Measurements from ENCODE around the gene MTARC1.

Gene MTARC1

GRCh38 chr1:220809704-220810103, 23.0 kb downstream of the MTARC1 start:
- TF ChIP-seq GABPA (IDR thresholded peaks at IDR 0.05; ENCODE audit: low read depth) = no peak
- TF ChIP-seq, protein P1, sequence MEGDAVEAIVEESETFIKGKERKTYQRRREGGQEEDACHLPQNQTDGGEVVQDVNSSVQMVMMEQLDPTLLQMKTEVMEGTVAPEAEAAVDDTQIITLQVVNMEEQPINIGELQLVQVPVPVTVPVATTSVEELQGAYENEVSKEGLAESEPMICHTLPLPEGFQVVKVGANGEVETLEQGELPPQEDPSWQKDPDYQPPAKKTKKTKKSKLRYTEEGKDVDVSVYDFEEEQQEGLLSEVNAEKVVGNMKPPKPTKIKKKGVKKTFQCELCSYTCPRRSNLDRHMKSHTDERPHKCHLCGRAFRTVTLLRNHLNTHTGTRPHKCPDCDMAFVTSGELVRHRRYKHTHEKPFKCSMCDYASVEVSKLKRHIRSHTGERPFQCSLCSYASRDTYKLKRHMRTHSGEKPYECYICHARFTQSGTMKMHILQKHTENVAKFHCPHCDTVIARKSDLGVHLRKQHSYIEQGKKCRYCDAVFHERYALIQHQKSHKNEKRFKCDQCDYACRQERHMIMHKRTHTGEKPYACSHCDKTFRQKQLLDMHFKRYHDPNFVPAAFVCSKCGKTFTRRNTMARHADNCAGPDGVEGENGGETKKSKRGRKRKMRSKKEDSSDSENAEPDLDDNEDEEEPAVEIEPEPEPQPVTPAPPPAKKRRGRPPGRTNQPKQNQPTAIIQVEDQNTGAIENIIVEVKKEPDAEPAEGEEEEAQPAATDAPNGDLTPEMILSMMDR (IDR thresholded peaks at IDR 0.05; ENCODE audit: insufficient read depth, low read length) = no peak
- no peak for TF ChIP-seq SPI1 (IDR thresholded peaks at IDR 0.05; ENCODE audit: borderline replicate concordance, low read depth)
- TF ChIP-seq REST (IDR thresholded peaks at IDR 0.05; ENCODE audit: insufficient replicate concordance, low read depth) = no peak
- no peak for TF ChIP-seq POLR2AphosphoS5 (IDR thresholded peaks at IDR 0.05; ENCODE audit: low read depth)
- Histone ChIP-seq H3K27me3 (ENCODE audit: insufficient read depth, poor library complexity, severe bottlenecking) (no peaks in the 10 kb centered on the region), H3K27ac (replicated peaks) (no peak overlapping the region), H3K4me3 (replicated peaks; ENCODE audit: insufficient read depth, low read length) (no peak overlapping the region)
- DNase-seq (ENCODE audit: low read depth in 1 of 2, low spot score in 1 of 2) = no peak

- TF ChIP-seq GABPA (IDR thresholded peaks at IDR 0.05; ENCODE audit: low read depth) = no peak
- TF ChIP-seq, protein P1 (IDR thresholded peaks at IDR 0.05; ENCODE audit: insufficient read depth, low read length) = peak; percentile 96
- TF ChIP-seq SPI1 (IDR thresholded peaks at IDR 0.05; ENCODE audit: borderline replicate concordance, low read depth) = no peak
- no peak for TF ChIP-seq REST (IDR thresholded peaks at IDR 0.05; ENCODE audit: insufficient replicate concordance, low read depth)
- TF ChIP-seq POLR2AphosphoS5 (IDR thresholded peaks at IDR 0.05; ENCODE audit: low read depth) = no peak
- DNase-seq (ENCODE audit: low read depth in 1 of 2, low spot score in 1 of 2) = peak; percentile 62 to 76
- Histone ChIP-seq H3K4me3 (replicated peaks; ENCODE audit: insufficient read depth, low read length) (no peak overlapping the region), H3K27ac (replicated peaks) (no peak overlapping the region), H3K27me3 (ENCODE audit: insufficient read depth, poor library complexity, severe bottlenecking) (no peaks in the 10 kb centered on the region)
These were observed 23.5 kb downstream of the MTARC1 start for GRCh38 chr1:220810179-220810653.

- TF ChIP-seq GABPA (IDR thresholded peaks at IDR 0.05; ENCODE audit: low read depth) = no peak
- Histone ChIP-seq H3K27ac (replicated peaks) (no peak overlapping the region), H3K4me3 (replicated peaks; ENCODE audit: insufficient read depth, low read length) (no peak overlapping the region), H3K27me3 (ENCODE audit: insufficient read depth, poor library complexity, severe bottlenecking) (no peaks in the 10 kb centered on the region)
- DNase-seq (ENCODE audit: low read depth in 1 of 2, low spot score in 1 of 2) = no peak
These were observed 24.2 kb downstream of the MTARC1 start for GRCh38 chr1:220810963-220811362.

GRCh38 chr1:220811695-220812094, 25.0 kb downstream of the MTARC1 start:
- no peaks in the 10 kb centered on the region for H3K27me3 ChIP-seq (ENCODE audit: insufficient read depth, poor library complexity, severe bottlenecking)
- no peak for DNase-seq (ENCODE audit: low read depth in 1 of 2, low spot score in 1 of 2)
- TF ChIP-seq, protein P1 (IDR thresholded peaks at IDR 0.05; ENCODE audit: insufficient read depth, low read length) = no peak
- no peak for TF ChIP-seq POLR2AphosphoS5 (IDR thresholded peaks at IDR 0.05; ENCODE audit: low read depth)
- TF ChIP-seq SPI1 (IDR thresholded peaks at IDR 0.05; ENCODE audit: borderline replicate concordance, low read depth) = no peak
- TF ChIP-seq GABPA (IDR thresholded peaks at IDR 0.05; ENCODE audit: low read depth) = no peak
- no peak for TF ChIP-seq REST (IDR thresholded peaks at IDR 0.05; ENCODE audit: insufficient replicate concordance, low read depth)
- H3K27ac ChIP-seq (replicated peaks) = no peak overlapping the region
- H3K4me3 ChIP-seq (replicated peaks; ENCODE audit: insufficient read depth, low read length) = no peak overlapping the region
